Astrocyte (in vitro differentiated cells and primary cell): ENCODE measurements around the gene COA1.

ENCODE experiments used
- EZH2 ChIP-seq: IDR thresholded peaks from 2 replicates; pipeline ENCODE4 v1.6.1; 2012; ENCODE audit warnings: mild to moderate bottlenecking, low read length, inconsistent platforms; ENCODE audit not compliant: insufficient read depth
- TF ChIP-seq, protein P1 (sequence below): IDR thresholded peaks from 2 replicates; pipeline ENCODE4 v1.5.1; 2011; ENCODE audit warnings: low read depth, mild to moderate bottlenecking, inconsistent platforms, low read length, moderate library complexity; ENCODE audit not compliant: insufficient read depth

- no peak for TF ChIP-seq EZH2
- TF ChIP-seq, protein P1, sequence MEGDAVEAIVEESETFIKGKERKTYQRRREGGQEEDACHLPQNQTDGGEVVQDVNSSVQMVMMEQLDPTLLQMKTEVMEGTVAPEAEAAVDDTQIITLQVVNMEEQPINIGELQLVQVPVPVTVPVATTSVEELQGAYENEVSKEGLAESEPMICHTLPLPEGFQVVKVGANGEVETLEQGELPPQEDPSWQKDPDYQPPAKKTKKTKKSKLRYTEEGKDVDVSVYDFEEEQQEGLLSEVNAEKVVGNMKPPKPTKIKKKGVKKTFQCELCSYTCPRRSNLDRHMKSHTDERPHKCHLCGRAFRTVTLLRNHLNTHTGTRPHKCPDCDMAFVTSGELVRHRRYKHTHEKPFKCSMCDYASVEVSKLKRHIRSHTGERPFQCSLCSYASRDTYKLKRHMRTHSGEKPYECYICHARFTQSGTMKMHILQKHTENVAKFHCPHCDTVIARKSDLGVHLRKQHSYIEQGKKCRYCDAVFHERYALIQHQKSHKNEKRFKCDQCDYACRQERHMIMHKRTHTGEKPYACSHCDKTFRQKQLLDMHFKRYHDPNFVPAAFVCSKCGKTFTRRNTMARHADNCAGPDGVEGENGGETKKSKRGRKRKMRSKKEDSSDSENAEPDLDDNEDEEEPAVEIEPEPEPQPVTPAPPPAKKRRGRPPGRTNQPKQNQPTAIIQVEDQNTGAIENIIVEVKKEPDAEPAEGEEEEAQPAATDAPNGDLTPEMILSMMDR = no peak
These were observed 2.3 kb downstream of the COA1 start for GRCh38 chr7:43727003-43727402.
